HepG2 (cell line): ENCODE data around the gene SWSAP1.

Experiments used
- CEBPZ ChIP-seq: IDR thresholded peaks from 2 replicates; pipeline ENCODE4 v1.6.1; 2012; ENCODE audit warnings: low read length, improper control_type of control experiment
- RAD51 ChIP-seq: fragments of 450-650 bp; IDR thresholded peaks from 2 replicates; pipeline ENCODE4 v1.6.1; 2016; ENCODE audit warnings: borderline replicate concordance
- ZBTB25 ChIP-seq: IDR thresholded peaks from 2 replicates; pipeline ENCODE4 v1.6.1; 2018; ENCODE audit warnings: missing genetic modification reagents

- TF ChIP-seq RAD51: no peak
- no peak for TF ChIP-seq CEBPZ
- no peak for TF ChIP-seq ZBTB25 (CRISPR knock-in tag)
These were observed 49.3 kb downstream of the SWSAP1 start for GRCh38 chr19:11423791-11424181.
